HG03108 (cell line): Measurements from ENCODE around the gene PCARE.
"Not testable (repeated sequence)": the region's sequence is repeated elsewhere in the genome, so short reads cannot be mapped to it uniquely, and the experiment has no call there.

Experiments
- ATAC-seq: cut with Tn5 transposase; IDR thresholded peaks from one replicate; pipeline ENCODE4 v1.9.1; 2021; ENCODE audit warnings: moderate library complexity; ENCODE audit not compliant: unreplicated experiment

PCARE gene

GRCh38 chr2:29074411-29074810 is at the start of gene PCARE:
PCARE (minus strand) TSS chr2:29074523; CDS start chr2:29074261, 262 bp downstream.
- ATAC-seq, result no peak

GRCh38 chr2:29123617-29124349 is 49.5 kb upstream of the PCARE start:
- ATAC-seq, result no peak

DNA sequence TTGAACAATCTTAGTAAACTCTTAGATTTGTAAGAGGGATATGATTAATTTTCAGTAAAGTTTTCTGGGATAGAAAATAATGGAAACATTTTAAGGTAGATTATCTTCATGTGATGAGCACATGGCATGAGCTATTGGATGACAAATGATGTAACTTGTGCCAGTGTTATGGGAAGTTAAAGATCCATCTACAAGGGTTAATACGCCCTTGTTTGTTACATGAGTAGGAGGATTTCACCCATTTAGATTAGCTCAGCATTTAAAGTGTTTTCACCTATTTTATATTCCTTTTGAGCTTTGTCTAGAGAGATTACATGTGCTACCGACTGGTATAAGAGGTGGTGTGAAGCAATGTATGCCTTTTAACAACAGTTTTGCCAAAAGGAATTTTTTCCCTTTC is 46.5 kb upstream of the PCARE start:
- no peak for ATAC-seq

- ATAC-seq, result no peak
Measured at GRCh38 chr2:29119211-29119610, 44.9 kb upstream of the PCARE start.

GRCh38 chr2:29117636-29118303 is 43.4 kb upstream of the PCARE start:
- ATAC-seq, result no peak

GRCh38 chr2:29115797-29116781 is 41.8 kb upstream of the PCARE start:
- ATAC-seq, result peak; percentile 15

DNA sequence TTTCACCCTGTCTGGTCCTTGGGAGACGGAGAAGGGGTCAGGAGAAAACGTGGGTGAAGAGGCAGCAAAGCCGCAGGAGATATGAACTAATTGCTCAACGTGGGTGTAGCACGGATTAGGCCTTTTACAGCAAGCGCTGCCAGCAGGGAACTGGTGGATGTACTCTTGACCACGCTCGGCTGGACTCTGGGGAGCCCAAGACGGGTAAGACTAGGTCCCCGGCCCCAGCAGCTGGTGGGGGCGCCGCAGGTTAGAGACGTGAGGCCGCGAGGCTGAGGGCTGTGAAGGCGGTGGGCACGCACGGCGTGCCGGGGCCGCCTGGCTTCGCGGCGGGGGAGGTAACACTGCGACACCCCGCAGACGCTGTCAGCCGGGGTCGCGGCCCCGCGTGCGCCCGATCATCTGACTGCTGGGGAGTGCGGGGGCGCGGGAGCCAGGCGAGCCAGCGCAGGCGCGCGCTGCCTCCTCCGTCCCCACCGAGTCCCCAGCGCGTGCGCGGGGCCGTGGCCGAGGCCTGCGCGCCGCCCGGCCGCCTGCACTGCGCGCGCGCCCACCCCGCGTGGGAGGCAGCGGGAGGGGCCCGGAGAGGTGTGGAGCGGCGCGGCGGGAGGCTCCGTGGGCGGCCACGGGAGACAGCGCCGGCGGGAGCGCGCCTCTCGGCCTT is 40.8 kb upstream of the PCARE start, which contains the start of gene CLIP4:
Gene CLIP4 (plus strand): TSS at position 470 of the 664 bp plus-strand sequence. CDS start 5,974 bp downstream, outside the sequence.
- ATAC-seq, result peak; percentile 34

GRCh38 chr2:29114586-29114945 is 40.2 kb upstream of the PCARE start:
- ATAC-seq, result no peak

DNA sequence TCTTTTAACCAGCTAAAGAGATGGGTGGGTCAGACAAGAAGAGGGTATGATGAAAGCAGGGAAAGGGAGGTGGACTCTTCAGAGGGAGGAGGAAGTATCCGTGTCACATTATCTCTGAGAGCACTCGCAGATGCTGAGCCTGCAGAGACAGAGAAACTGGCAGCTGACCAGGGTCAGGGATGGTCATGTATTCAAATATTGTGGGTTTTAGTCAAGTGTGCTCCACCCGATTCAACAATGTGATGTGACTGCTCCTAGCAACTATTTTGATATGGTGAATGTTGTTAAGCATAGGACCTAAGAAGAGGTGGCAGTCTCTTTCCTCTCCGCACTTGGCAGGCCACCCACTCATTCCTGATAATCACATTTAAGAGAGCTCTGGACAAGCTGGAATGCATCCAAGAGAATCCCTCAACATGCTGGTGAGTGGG is 39.6 kb upstream of the PCARE start:
- no peak for ATAC-seq

DNA sequence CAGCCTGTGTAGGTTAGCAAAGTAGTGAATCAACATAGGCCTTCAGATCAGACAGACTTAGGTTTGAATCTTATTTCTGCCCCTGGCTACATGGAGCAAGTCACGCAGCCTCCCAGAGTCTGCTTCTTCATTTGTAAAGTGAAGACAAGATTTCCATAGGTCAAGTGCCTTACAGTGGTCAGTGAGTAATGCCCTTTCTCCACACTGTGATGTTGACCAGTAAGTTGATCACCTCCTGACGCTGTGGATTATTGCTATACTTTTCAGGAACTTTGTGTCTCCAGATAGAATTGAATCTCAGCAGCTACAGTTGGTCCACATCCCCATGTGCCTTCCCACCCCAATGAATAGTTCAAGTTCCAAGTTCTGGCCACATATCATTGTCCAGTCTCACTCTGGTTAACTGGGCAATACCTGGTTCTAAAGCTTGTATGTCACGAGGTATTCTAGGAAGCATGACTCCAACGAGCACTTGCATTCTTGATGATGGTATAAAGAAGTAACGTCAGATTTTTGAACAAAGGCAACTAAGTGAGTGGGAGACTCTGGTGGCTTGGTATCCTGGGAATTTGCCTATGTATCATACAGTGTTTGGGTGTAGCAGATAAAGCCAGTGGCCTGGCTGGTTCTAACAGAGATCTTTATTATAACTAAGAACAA is 38.8 kb upstream of the PCARE start:
- no peak for ATAC-seq

DNA sequence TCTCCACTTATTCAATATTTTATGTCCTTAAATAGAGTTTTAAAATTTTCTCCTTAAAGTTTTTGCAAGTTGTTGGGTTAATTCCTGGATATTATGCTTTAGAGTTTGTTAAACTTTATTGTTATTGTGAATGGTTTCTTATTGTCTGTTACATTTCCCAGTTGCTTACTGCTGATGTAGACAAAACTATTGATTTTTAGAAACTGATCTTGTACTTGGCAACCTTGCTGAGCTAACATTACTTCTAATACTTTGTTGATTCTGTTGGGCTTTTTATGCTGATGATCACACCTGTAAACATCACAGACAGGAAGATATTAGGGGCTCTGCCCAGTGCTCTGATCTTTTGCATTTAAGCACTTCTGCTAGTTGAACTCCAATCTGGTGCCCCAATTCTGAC is 38.1 kb upstream of the PCARE start:
- ATAC-seq, result no peak

DNA sequence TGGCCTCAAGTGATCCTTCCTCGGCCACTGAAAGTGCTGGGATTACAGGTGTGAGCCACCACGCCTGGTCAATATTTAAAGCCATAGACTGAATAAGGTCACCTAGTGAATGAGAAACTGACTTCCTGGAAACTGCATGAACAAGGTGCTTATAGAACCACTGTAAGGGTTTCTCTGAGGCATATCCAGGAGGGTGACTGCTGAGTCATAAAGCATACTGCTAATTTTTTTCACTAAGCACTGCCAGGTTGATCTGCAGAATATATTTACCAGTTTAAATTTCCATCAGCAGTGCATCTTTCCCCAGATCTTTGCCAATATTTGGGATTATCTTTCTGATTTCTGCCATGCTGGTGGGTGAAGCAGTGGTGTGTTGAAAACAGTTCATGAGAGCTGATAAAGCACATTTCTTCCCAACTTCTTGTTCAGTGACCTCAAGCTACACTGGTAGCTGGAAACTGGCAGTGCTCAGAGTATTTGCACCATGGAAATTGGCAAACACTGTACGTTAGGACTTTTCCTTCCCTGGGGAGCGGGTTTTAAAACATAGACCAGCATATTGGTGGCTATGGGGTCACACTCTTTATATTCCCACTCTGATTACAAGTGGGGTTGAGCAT is 36.7 kb upstream of the PCARE start:
- no peak for ATAC-seq

GRCh38 chr2:29109246-29109645 is 34.9 kb upstream of the PCARE start:
- no peak for ATAC-seq

DNA sequence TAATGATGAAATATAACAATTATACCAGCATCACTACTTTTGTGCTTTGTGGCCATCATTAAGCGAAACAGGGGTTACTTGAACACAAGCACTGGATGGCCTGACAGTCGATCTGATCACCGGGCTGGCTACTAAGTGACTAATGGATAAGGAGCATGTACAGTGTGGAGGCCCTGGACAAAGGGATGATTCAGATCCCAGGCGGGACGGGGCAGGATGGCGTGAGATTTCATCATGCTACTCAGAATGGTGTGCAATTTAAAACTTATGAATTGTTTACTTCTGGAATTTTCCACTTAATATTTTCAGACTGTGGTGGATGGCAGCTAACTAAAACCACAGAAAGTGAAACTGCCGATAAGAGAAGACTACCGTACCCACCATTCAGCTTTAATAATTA is 33.9 kb upstream of the PCARE start:
- ATAC-seq, result no peak

- ATAC-seq, result not testable (repeated sequence)
Measured at GRCh38 chr2:29107547-29107946, 33.2 kb upstream of the PCARE start.

GRCh38 chr2:29106980-29107388 is 32.7 kb upstream of the PCARE start:
- no peak for ATAC-seq

GRCh38 chr2:29106256-29106655 is 31.9 kb upstream of the PCARE start:
- ATAC-seq, result no peak

DNA sequence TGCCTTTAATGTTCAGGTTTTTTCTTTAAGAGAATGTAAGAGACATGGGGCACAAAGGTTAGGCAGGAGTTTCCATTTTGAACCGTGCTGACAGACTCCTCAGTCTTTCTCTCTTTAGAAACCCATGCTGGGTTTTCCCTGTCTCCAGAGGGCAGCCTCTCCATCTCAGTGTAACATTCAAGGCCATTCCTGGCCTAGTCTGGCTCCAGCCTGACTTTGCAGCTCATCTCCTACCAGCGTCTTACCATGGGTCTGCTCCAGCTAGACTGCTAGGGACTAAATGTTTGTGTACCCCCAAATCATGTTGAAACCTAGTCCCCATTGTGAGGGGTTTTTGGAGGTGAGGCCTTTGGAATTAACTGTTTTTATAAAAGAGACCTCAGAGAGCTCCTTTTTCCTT is 31.1 kb upstream of the PCARE start:
- no peak for ATAC-seq

DNA sequence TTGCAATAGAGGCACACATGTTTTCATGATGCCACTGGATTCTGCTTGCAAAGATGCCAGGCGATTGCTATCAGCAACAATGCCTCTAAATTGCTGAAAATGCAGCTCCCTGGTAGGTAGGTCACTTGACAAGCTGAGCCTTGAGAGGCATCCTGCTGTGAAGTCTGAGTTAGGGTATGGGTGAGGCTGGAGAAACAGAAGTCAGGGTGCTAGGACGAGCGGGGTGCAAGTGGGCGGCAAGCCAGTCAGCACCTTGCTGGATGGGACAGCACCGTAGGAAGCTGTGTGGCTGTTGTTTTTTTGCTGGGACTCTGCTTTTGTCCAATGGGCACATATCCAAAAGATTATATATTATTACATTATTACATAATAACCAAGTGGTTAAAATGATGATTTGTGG is 30.4 kb upstream of the PCARE start:
- no peak for ATAC-seq

DNA sequence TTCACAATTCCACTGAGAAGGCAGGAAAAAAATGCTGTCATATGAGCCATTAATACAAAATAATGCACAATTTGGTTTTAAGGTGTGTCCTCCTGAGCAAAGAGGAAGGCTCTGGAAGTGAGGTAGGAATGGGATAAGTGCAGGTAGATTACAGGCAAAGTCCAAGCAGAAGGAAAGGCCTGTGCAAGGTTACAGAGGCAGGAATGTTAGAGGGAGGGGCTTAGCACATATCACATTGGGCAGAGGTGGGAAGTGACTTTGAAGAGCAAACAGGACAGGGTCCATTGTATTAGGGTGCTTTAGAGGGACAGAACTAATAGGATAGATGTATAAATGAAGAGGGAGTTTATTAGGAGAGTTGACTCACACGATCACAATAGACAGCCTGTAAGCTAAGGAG is 26.2 kb upstream of the PCARE start:
- ATAC-seq, result no peak
